Measurements from ENCODE around the gene SLTM.
"Not testable (repeated sequence)": the region's sequence is repeated elsewhere in the genome, so short reads cannot be mapped to it uniquely, and the experiment has no call there.

- not testable (repeated sequence) for TF ChIP-seq CTCF (IDR thresholded peaks at IDR 0.05; ENCODE audit: low read depth, low read length); POLR2A (IDR thresholded peaks at IDR 0.05; ENCODE audit: extremely low read depth, insufficient read length); MYC (IDR thresholded peaks at IDR 0.05; ENCODE audit: low read depth, low read length)
- TF ChIP-seq, protein P1, sequence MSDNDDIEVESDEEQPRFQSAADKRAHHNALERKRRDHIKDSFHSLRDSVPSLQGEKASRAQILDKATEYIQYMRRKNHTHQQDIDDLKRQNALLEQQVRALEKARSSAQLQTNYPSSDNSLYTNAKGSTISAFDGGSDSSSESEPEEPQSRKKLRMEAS (IDR thresholded peaks at IDR 0.05; ENCODE audit: low read depth, low read length): not testable (repeated sequence)
Observed at GRCh38 chr15:58856621-58857020, 76.9 kb downstream of the SLTM start.
